Panc1 (cell line): ENCODE data around the gene SHISAL2B. TPM values are rescaled to one million over a fixed set of nuclear protein-coding genes. Genes with fewer than 3 reads are reported as not detected.

Experiments
- ATAC-seq: fragments of 200-7000 bp; cut with Tn5 transposase; 2 replicates; pipeline ENCODE4 v1.9.1; 2020; ENCODE audit warnings: mild to moderate bottlenecking, moderate library complexity
- BruUV-seq: library from RNA; stranded (reverse); fragments of 400-500 nt; replicated peaks from 2 replicates; lab custom pipeline; 2021; lab: Mats Ljungman, UMichigan
- CTCF ChIA-PET: fragments of 300-600 bp; sonication (Branson Sonifier 250); formaldehyde crosslinking; loops from one replicate; lab custom pipeline; 2022; ENCODE audit warnings: antibody characterized with exemption; lab: Charles Lee
- POLR2A ChIA-PET: fragments of 300-600 bp; sonication (Branson Sonifier 250); formaldehyde crosslinking; loops from one replicate; lab custom pipeline; 2022; ENCODE audit warnings: antibody characterized with exemption; lab: Charles Lee
- DNase-seq: peaks from one replicate; pipeline ENCODE4 v3.0.0-alpha.2; 2010; ENCODE audit warnings: low read depth, low spot score
- H3K27ac ChIP-seq: 2 replicates; pipeline ENCODE4 v1.5.1; 2011; ENCODE audit warnings: mild to moderate bottlenecking, low read length, inconsistent platforms
- H3K27me3 ChIP-seq: fragments of 200-500 bp; sonication (Bioruptor generic); 2 replicates; pipeline ENCODE4 v1.6.0; 2014; ENCODE audit warnings: low read length, inconsistent platforms; ENCODE audit not compliant: control insufficient read depth, insufficient read depth
- H3K36me3 ChIP-seq: fragments of 200-500 bp; sonication (Bioruptor generic); 2 replicates; pipeline ENCODE4 v1.5.1; 2014; ENCODE audit warnings: inconsistent platforms, mild to moderate bottlenecking, low read length, moderate library complexity; ENCODE audit not compliant: control insufficient read depth, insufficient read depth
- H3K4me1 ChIP-seq: 2 replicates; pipeline ENCODE4 v1.5.1; 2011; ENCODE audit warnings: inconsistent platforms, mild to moderate bottlenecking, low read length, moderate library complexity; ENCODE audit not compliant: control insufficient read depth, insufficient read depth
- H3K4me3 ChIP-seq, 2 experiments: 2 replicates each; pipeline ENCODE4 v1.5.1; 2011 to 2012; ENCODE audit warnings: low read depth in 2 of 2, low read length in 2 of 2, mild to moderate bottlenecking in 2 of 2, inconsistent platforms in 1 of 2, moderate library complexity in 1 of 2
- H3K9me3 ChIP-seq: fragments of 200-500 bp; sonication (Bioruptor generic); 2 replicates; pipeline ENCODE4 v1.5.1; 2014; ENCODE audit warnings: low read depth, mild to moderate bottlenecking, inconsistent platforms, low read length, moderate library complexity; ENCODE audit not compliant: control insufficient read depth, insufficient read depth
- CTCF ChIP-seq: fragments of 450-650 bp; IDR thresholded peaks from 2 replicates; pipeline ENCODE4 v1.5.1; 2017; ENCODE audit warnings: mild to moderate bottlenecking
- POLR2AphosphoS5 ChIP-seq: IDR thresholded peaks from 2 replicates; pipeline ENCODE4 v1.6.1; 2012; ENCODE audit warnings: mild to moderate bottlenecking, low read depth, low read length, moderate library complexity
- REST ChIP-seq, 2 experiments: IDR thresholded peaks; 2 replicates each; pipeline ENCODE4 v1.6.1; 2011 to 2012; ENCODE audit warnings: low read depth in 2 of 2, control low read depth in 1 of 2, low read length in 1 of 2, mild to moderate bottlenecking in 1 of 2, moderate library complexity in 1 of 2; ENCODE audit not compliant: insufficient read depth in 1 of 2
- SIN3A ChIP-seq: IDR thresholded peaks from 2 replicates; pipeline ENCODE4 v1.6.1; 2012; ENCODE audit warnings: low read depth, mild to moderate bottlenecking, low read length, moderate library complexity, borderline replicate concordance; ENCODE audit not compliant: insufficient read depth
- TCF7L2 ChIP-seq: IDR thresholded peaks from 2 replicates; pipeline ENCODE4 v1.6.1; 2011; ENCODE audit warnings: mild to moderate bottlenecking, low read depth, low read length, inconsistent platforms
- in situ Hi-C: cut with HindIII; loops from 2 replicates; pipeline ENCODE4 v1.10.0; 2016; ENCODE audit warnings: low sequenced_read_pairs, low pct_unique_long_range_greater_than_20kb
- intact Hi-C: fragments of 100-400 bp; cut with micrococcal nuclease; formaldehyde crosslinking; loops from one replicate; pipeline ENCODE4 v1.10.0; 2022; ENCODE audit not compliant: unreplicated experiment
- total RNA-seq: library from RNA; stranded (reverse); gene quantifications from one replicate; pipeline ENCODE4 v1.2.1, GENCODE V29; 2021; ENCODE audit not compliant: unreplicated experiment

SHISAL2B gene
- total RNA-seq, 1 experiment from 2014 or later = not detected

GRCh38 chr5:64749385-64749784 is 59.1 kb downstream of the SHISAL2B start:
- Histone ChIP-seq H3K36me3 (no peaks in the 10 kb centered on the region), H3K4me3 (no peak overlapping the region), H3K27me3 (no peaks in the 10 kb centered on the region), H3K4me1 (no peaks in the 10 kb centered on the region), H3K9me3 (no peaks in the 10 kb centered on the region), H3K27ac (no peak overlapping the region)
- ATAC-seq = no peak
- TF ChIP-seq SIN3A = no peak
- TF ChIP-seq CTCF = no peak
- no peak for TF ChIP-seq TCF7L2
- TF ChIP-seq REST (IDR thresholded peaks at IDR 0.05; ENCODE audit: insufficient read depth in 1 of 2, low read depth in 2 of 2, low read length in 1 of 2) = no peak
- TF ChIP-seq POLR2AphosphoS5 = no peak
- CTCF ChIA-PET = interaction anchor here (0.7 kb wide), 1 partner anchor 544 kb away, joined by 4 read pairs; no protein-coding TSS in a partner anchor
- intact Hi-C loops (no loop called here), in situ Hi-C loops (no loop called here)
- BruUV-seq = no TSS peak
- POLR2A ChIA-PET = interaction anchor here (0.6 kb wide), 1 partner anchor 90 kb away, joined by 7 read pairs; no protein-coding TSS in a partner anchor
- DNase-seq = no peak

GRCh38 chr5:64754066-64754465 is 63.8 kb downstream of the SHISAL2B start:
- in situ Hi-C loops (no loop called here), intact Hi-C loops (no loop called here)
- ChIA-PET CTCF (no interaction called here), POLR2A (no interaction called here)
- DNase-seq (no peak), ATAC-seq (no peak)
- Histone ChIP-seq H3K36me3 (no peaks in the 10 kb centered on the region), H3K27me3 (no peaks in the 10 kb centered on the region), H3K4me3 (no peak overlapping the region), H3K27ac (no peak overlapping the region), H3K9me3 (no peaks in the 10 kb centered on the region), H3K4me1 (no peaks in the 10 kb centered on the region)
- BruUV-seq = no TSS peak
- TF ChIP-seq TCF7L2 = no peak
- TF ChIP-seq CTCF = no peak
- no peak for TF ChIP-seq REST (IDR thresholded peaks at IDR 0.05; ENCODE audit: insufficient read depth in 1 of 2, low read depth in 2 of 2, low read length in 1 of 2)
- TF ChIP-seq POLR2AphosphoS5 = no peak
- no peak for TF ChIP-seq SIN3A
